GM23338 (cell line): ENCODE data around the gene RAB3A. TPM values are rescaled to one million over a fixed set of nuclear protein-coding genes. Genes with fewer than 3 reads are reported as not detected.

Experiments
- ATAC-seq: fragments of 200-7000 bp; cut with Tn5 transposase; 3 replicates; pipeline ENCODE4 v1.9.1; 2020
- DNase-seq: peaks from one replicate; pipeline ENCODE4 v3.0.0-alpha.2; 2015; ENCODE audit warnings: low spot score
- H2AFZ ChIP-seq: fragments of 200-600 bp; sonication (generic); 2 replicates; pipeline ENCODE4 v1.8.0; 2016; ENCODE audit warnings: antibody characterized with exemption, mild to moderate bottlenecking, moderate library complexity
- H3F3A ChIP-seq: fragments of 200-600 bp; sonication (generic); replicated peaks from 2 replicates; pipeline ENCODE4 v1.8.0; 2017; ENCODE audit warnings: antibody characterized with exemption, mixed run types, low read depth
- H3K27ac ChIP-seq: fragments of 200-600 bp; sonication (generic); 2 replicates; pipeline ENCODE4 v1.6.1; 2016; ENCODE audit warnings: low read depth
- H3K27me3 ChIP-seq: fragments of 200-600 bp; sonication (generic); 2 replicates; pipeline ENCODE4 v1.8.0; 2016; ENCODE audit warnings: mild to moderate bottlenecking, mixed run types, moderate library complexity; ENCODE audit not compliant: insufficient read depth
- H3K36me3 ChIP-seq: fragments of 200-600 bp; sonication (generic); 2 replicates; pipeline ENCODE4 v1.8.0; 2016; ENCODE audit warnings: mild to moderate bottlenecking; ENCODE audit not compliant: insufficient read depth
- H3K4me1 ChIP-seq: fragments of 200-600 bp; sonication (generic); 2 replicates; pipeline ENCODE4 v1.8.0; 2016; ENCODE audit warnings: mild to moderate bottlenecking, moderate library complexity; ENCODE audit not compliant: insufficient read depth
- H3K4me2 ChIP-seq: fragments of 200-600 bp; sonication (generic); 2 replicates; pipeline ENCODE4 v1.7.1; 2017; ENCODE audit warnings: mixed run types
- H3K4me3 ChIP-seq: fragments of 200-600 bp; sonication (generic); 2 replicates; pipeline ENCODE4 v1.6.1; 2016; ENCODE audit warnings: mixed run types
- H3K79me2 ChIP-seq: fragments of 200-600 bp; sonication (generic); replicated peaks from 2 replicates; pipeline ENCODE4 v1.8.0; 2017; ENCODE audit warnings: mild to moderate bottlenecking; ENCODE audit not compliant: insufficient read depth
- H3K9me2 ChIP-seq: fragments of 200-600 bp; sonication (generic); 2 replicates; pipeline ENCODE4 v1.8.0; 2017; ENCODE audit not compliant: insufficient read depth
- H4K20me1 ChIP-seq: fragments of 200-600 bp; sonication (generic); replicated peaks from 2 replicates; pipeline ENCODE4 v1.8.0; 2017; ENCODE audit warnings: mild to moderate bottlenecking; ENCODE audit not compliant: insufficient read depth
- H3K27ac Mint-ChIP-seq: 2 replicates; pipeline ENCODE4 v1.8.0; 2020; ENCODE audit warnings: inconsistent platforms, mild to moderate bottlenecking, moderate library complexity, mixed read lengths
- H3K27me3 Mint-ChIP-seq: 3 replicates; pipeline ENCODE4 v1.8.0; 2022; ENCODE audit warnings: low read depth, mild to moderate bottlenecking, moderate library complexity, mixed read lengths, inconsistent platforms; ENCODE audit not compliant: insufficient read depth, poor library complexity
- H3K36me3 Mint-ChIP-seq: 3 replicates; pipeline ENCODE4 v1.8.0; 2021; ENCODE audit warnings: low read depth, mild to moderate bottlenecking, inconsistent platforms, moderate library complexity, mixed read lengths
- H3K4me1 Mint-ChIP-seq: 3 replicates; pipeline ENCODE4 v1.8.0; 2020; ENCODE audit warnings: mild to moderate bottlenecking, inconsistent platforms, mixed read lengths
- H3K4me3 Mint-ChIP-seq: 3 replicates; pipeline ENCODE4 v1.8.0; 2021; ENCODE audit warnings: moderate library complexity, mild to moderate bottlenecking, inconsistent platforms, mixed read lengths
- H3K9me3 Mint-ChIP-seq: 3 replicates; pipeline ENCODE4 v1.8.0; 2020; ENCODE audit warnings: moderate library complexity, mild to moderate bottlenecking, inconsistent platforms, mixed read lengths
- CREB1 ChIP-seq: fragments of 250-450 bp; sonication (Bioruptor Pico); IDR thresholded peaks from 2 replicates; pipeline ENCODE4 v1.5.0; 2020; ENCODE audit warnings: low read depth, mild to moderate bottlenecking, moderate library complexity
- EZH2phosphoT487 ChIP-seq: fragments of 200-600 bp; sonication (generic); IDR thresholded peaks from one replicate; pipeline ENCODE4 v1.8.1; 2018; ENCODE audit warnings: antibody characterized with exemption; ENCODE audit not compliant: unreplicated experiment
- JUNB ChIP-seq: IDR thresholded peaks from one replicate; pipeline ENCODE4 v1.6.1; 2016; ENCODE audit warnings: antibody characterized with exemption; ENCODE audit not compliant: unreplicated experiment
- POLR2AphosphoS5 ChIP-seq: IDR thresholded peaks from 2 replicates; pipeline ENCODE4 v1.6.1; 2016; ENCODE audit warnings: antibody characterized with exemption, low read depth
- STAT1 ChIP-seq: IDR thresholded peaks from one replicate; pipeline ENCODE4 v1.6.1; 2016; ENCODE audit warnings: antibody characterized with exemption; ENCODE audit not compliant: unreplicated experiment
- ZNF114 ChIP-seq: fragments of 250-450 bp; sonication (Bioruptor Pico); IDR thresholded peaks from 2 replicates; pipeline ENCODE4 v1.5.0; 2020; ENCODE audit warnings: mild to moderate bottlenecking, moderate library complexity
- ZNF331 ChIP-seq: fragments of 250-450 bp; sonication (Bioruptor Pico); IDR thresholded peaks from 2 replicates; pipeline ENCODE4 v1.5.0; 2020; ENCODE audit warnings: low read depth, mild to moderate bottlenecking, moderate library complexity
- polyA plus RNA-seq: library from polyadenylated mRNA; unstranded; fragments of >200 nt; fragmentation: Nextera tagmentation; extraction: Ambion mirVana; gene quantifications from 2 replicates; pipeline ENCODE4 v1.2.1, GENCODE V29; 2016
- total RNA-seq: library from RNA; depleted of rRNA; stranded (reverse); fragments of >200 nt; shearing (Covaris generic); gene quantifications from 2 replicates; pipeline ENCODE4 v1.2.3, GENCODE V29; 2014
- TF ChIP-seq, protein P1 (sequence below): IDR thresholded peaks from 2 replicates; pipeline ENCODE4 v1.6.1; 2016; ENCODE audit warnings: antibody characterized with exemption
- TF ChIP-seq, protein P2 (sequence below): fragments of 250-450 bp; sonication (Bioruptor Pico); IDR thresholded peaks from 2 replicates; pipeline ENCODE4 v1.5.0; 2020; ENCODE audit warnings: mild to moderate bottlenecking, moderate library complexity

RAB3A gene
- total and polyA plus RNA-seq, 2 experiments from 2014 or later = 9.7 to 20.3 TPM

DNA sequence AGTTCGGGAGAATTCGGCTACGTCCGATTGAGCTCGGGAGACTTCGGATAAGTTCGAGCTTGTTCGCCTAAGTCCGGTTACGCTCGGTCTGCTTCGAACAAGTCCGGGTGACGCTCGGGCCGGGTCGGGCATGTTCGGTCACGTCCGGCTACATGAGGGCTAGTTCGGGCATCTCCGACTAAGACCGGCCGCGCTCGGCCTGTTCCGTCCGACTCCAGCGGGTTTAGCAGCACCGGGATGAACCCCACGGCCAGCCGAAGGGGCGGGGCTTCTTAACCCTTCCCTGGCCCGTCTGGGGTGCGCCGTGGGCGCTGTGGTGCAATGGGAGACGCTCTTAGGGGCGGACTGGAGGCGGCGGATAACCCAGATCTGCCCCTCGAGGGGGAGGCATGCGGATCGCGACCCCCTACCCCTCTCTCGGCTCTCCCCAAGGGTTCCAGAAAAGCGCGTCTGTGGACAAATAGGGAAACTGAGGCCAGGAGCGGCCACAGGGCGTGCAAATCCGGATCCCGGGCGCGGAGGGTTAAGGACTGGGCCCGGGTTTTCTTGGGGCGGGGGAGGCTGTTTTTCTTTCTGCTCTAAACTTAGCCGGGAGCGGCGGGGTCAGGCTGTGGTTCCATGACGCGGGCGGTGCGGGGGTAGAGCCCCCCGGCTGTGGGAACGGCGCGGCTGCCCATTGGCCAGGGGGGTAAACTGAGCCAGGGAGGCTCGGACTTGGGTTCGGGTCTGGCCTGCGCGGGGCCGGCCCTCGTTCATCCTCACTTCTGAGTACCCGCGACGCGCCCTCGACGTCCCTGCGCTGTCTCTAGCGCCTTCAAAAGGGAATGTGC, 20.9 kb upstream of the RAB3A start (continued):
- TF ChIP-seq EZH2phosphoT487 = no peak
- TF ChIP-seq STAT1 = no peak
- no peak for TF ChIP-seq JUNB

DNA sequence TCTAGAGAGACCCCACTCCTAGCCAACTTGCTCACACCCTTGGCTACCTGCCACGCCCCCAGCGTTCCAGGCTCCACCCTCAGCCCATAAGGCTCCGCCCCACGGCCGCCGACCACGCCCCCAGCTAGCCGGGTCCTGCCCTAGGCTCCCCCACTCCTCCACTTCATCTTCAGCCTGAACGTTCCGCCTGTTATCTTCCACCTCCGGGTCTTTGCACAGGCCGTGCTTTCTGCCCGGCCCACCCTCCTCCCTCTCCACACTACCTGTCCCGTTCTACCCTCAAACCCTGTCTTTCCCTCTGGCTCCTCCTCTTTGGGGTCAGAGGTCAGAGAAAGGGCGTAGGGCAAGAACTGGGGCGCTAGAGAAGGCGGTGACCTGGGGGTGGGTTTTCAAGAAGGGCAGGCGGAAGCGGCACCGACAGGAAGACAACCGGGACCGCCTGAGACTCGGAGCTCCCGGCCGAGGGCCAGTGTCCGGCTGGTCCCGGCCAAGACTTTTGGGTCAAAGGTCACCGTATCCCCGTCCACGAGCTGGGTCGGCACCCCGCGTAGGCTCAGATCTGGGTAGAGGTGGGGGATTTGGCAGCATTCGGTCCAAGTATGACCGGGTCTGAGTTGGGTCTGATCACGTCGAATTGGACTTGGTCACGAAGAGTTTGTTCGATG, 20.1 kb upstream of the RAB3A start:
- Histone ChIP-seq H3K4me1 (peaks cover 15% of the 10 kb centered on the region; the same call in 1 of the 2 replicates), H3K36me3 (no peaks in the 10 kb centered on the region), H3K27ac (peak overlapping the region; percentile 78), H3K9me2 (no peaks in the 10 kb centered on the region), H2AFZ (peak overlapping the region; percentile 19; the same call in 1 of the 2 replicates), H3K27me3 (peaks cover 27% of the 10 kb centered on the region), H4K20me1 (no peaks in the 10 kb centered on the region), H3F3A (peaks cover 27% of the 10 kb centered on the region; the same call in 1 of the 2 replicates), H3K4me2 (peak overlapping the region; percentile 77), H3K4me3 (peak overlapping the region; percentile 61), H3K79me2 (no peaks in the 10 kb centered on the region)
- peaks cover 42% of the 10 kb centered on the region for H3K27me3 Mint-ChIP-seq
- TF ChIP-seq ZNF331 (no peak), CREB1 (CRISPR knock-in tag) (0 out of 2 replicates have a peak, but pooled peaks have one; percentile 34), ZNF114 (CRISPR knock-in tag) (no peak), POLR2AphosphoS5 (peak; percentile 8; the same call in 1 of the 2 replicates), JUNB (no peak)
- TF ChIP-seq, protein P1, sequence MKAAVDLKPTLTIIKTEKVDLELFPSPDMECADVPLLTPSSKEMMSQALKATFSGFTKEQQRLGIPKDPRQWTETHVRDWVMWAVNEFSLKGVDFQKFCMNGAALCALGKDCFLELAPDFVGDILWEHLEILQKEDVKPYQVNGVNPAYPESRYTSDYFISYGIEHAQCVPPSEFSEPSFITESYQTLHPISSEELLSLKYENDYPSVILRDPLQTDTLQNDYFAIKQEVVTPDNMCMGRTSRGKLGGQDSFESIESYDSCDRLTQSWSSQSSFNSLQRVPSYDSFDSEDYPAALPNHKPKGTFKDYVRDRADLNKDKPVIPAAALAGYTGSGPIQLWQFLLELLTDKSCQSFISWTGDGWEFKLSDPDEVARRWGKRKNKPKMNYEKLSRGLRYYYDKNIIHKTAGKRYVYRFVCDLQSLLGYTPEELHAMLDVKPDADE = peak; percentile 52; the same call in 1 of the 2 replicates
- no peaks in the 10 kb centered on the region for H3K36me3 Mint-ChIP-seq
- H3K27ac Mint-ChIP-seq = peak overlapping the region; percentile 98
- peaks cover 30% of the 10 kb centered on the region for H3K4me1 Mint-ChIP-seq
- H3K9me3 Mint-ChIP-seq = peaks cover 3% of the 10 kb centered on the region; the same call in 1 of the 3 replicates
- DNase-seq (peak; percentile 93), ATAC-seq (peak; percentile 47)
- peak overlapping the region; percentile 92 for H3K4me3 Mint-ChIP-seq

DNA sequence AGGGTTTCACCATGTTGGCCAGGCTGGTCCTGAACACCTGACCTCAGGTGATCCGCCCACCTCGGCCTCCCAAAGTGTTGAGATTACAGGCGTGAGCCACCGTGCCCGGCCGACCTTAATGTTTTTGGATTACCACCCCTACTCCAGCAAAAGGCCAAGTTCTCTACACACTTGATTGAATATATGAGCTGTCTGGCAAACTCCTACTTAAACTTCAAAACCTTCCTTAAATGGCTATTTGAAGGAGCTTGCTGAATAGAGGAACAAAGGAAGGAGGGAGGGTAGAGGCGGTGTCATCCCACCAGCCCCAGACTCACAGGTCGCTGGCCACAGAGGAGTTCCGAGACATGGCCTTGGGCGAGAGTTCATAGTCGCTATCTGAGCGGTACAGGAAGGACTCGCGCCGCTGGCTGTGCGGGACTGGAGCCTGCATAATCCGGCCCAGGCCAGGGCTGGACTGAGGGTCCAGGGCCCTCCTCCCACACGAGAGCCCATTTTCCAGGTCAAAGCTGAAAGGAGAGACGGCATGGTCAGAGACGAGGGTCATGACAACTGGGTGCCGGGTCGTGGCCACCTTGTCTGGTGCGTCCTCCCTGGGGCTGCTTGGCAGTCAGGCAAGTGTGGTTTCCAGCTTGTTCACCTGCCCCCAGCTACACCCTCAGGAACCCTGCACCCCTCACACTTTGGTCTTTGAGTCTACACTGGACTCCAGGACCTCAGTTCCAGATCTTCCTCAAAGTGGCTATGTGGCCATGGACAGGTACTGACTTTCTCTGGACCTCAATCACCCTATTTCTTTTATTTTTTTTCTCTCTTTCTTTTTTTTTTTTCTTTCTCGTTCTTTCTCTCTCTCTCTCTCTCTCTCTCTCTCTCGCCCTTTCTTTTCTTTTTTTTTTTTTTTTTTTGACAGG, 18.2 kb upstream of the RAB3A start:
- H3K4me3 Mint-ChIP-seq = peak overlapping the region; percentile 12; the same call in 1 of the 3 replicates
- Histone ChIP-seq H3F3A (peaks cover 23% of the 10 kb centered on the region; the same call in 1 of the 2 replicates), H3K4me1 (peaks cover 15% of the 10 kb centered on the region; the same call in 1 of the 2 replicates), H3K4me3 (no peak overlapping the region), H3K9me2 (no peaks in the 10 kb centered on the region), H4K20me1 (no peaks in the 10 kb centered on the region), H2AFZ (no peak overlapping the region), H3K4me2 (no peak overlapping the region), H3K27me3 (peaks cover 23% of the 10 kb centered on the region), H3K27ac (no peak overlapping the region), H3K36me3 (no peaks in the 10 kb centered on the region), H3K79me2 (no peaks in the 10 kb centered on the region)
- H3K9me3 Mint-ChIP-seq = peaks cover 3% of the 10 kb centered on the region; the same call in 1 of the 3 replicates
- no peak for DNase-seq
- peaks cover 28% of the 10 kb centered on the region for H3K4me1 Mint-ChIP-seq
- H3K27ac Mint-ChIP-seq = no peak overlapping the region
- ATAC-seq = no peak
- no peaks in the 10 kb centered on the region for H3K36me3 Mint-ChIP-seq
- peaks cover 37% of the 10 kb centered on the region for H3K27me3 Mint-ChIP-seq
- TF ChIP-seq CREB1 (CRISPR knock-in tag) (no peak), JUNB (no peak)
- TF ChIP-seq, protein P2, sequence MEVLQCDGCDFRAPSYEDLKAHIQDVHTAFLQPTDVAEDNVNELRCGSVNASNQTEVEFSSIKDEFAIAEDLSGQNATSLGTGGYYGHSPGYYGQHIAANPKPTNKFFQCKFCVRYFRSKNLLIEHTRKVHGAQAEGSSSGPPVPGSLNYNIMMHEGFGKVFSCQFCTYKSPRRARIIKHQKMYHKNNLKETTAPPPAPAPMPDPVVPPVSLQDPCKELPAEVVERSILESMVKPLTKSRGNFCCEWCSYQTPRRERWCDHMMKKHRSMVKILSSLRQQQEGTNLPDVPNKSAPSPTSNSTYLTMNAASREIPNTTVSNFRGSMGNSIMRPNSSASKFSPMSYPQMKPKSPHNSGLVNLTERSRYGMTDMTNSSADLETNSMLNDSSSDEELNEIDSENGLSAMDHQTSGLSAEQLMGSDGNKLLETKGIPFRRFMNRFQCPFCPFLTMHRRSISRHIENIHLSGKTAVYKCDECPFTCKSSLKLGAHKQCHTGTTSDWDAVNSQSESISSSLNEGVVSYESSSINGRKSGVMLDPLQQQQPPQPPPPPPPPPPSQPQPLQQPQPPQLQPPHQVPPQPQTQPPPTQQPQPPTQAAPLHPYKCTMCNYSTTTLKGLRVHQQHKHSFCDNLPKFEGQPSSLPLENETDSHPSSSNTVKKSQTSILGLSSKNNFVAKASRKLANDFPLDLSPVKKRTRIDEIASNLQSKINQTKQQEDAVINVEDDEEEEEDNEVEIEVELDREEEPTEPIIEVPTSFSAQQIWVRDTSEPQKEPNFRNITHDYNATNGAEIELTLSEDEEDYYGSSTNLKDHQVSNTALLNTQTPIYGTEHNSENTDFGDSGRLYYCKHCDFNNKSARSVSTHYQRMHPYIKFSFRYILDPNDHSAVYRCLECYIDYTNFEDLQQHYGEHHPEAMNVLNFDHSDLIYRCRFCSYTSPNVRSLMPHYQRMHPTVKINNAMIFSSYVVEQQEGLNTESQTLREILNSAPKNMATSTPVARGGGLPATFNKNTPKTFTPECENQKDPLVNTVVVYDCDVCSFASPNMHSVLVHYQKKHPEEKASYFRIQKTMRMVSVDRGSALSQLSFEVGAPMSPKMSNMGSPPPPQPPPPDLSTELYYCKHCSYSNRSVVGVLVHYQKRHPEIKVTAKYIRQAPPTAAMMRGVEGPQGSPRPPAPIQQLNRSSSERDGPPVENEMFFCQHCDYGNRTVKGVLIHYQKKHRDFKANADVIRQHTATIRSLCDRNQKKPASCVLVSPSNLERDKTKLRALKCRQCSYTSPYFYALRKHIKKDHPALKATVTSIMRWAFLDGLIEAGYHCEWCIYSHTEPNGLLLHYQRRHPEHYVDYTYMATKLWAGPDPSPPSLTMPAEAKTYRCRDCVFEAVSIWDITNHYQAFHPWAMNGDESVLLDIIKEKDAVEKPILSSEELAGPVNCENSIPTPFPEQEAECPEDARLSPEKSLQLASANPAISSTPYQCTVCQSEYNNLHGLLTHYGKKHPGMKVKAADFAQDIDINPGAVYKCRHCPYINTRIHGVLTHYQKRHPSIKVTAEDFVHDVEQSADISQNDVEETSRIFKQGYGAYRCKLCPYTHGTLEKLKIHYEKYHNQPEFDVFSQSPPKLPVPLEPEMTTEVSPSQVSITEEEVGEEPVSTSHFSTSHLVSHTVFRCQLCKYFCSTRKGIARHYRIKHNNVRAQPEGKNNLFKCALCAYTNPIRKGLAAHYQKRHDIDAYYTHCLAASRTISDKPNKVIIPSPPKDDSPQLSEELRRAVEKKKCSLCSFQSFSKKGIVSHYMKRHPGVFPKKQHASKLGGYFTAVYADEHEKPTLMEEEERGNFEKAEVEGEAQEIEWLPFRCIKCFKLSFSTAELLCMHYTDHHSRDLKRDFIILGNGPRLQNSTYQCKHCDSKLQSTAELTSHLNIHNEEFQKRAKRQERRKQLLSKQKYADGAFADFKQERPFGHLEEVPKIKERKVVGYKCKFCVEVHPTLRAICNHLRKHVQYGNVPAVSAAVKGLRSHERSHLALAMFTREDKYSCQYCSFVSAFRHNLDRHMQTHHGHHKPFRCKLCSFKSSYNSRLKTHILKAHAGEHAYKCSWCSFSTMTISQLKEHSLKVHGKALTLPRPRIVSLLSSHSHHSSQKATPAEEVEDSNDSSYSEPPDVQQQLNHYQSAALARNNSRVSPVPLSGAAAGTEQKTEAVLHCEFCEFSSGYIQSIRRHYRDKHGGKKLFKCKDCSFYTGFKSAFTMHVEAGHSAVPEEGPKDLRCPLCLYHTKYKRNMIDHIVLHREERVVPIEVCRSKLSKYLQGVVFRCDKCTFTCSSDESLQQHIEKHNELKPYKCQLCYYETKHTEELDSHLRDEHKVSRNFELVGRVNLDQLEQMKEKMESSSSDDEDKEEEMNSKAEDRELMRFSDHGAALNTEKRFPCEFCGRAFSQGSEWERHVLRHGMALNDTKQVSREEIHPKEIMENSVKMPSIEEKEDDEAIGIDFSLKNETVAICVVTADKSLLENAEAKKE = no peak
